GM12878 (cell line): ENCODE results near the gene ZNF800. TPM values are rescaled to one million over a fixed set of nuclear protein-coding genes. Genes with fewer than 3 reads are reported as not detected.
A peak's percentile ranks its signal among the peaks of the same experiment; 100 is the strongest.

ENCODE experiments used
- ATAC-seq: fragments of 200-7000 bp; cut with Tn5 transposase; 3 replicates; pipeline ENCODE4 v1.9.1; 2020; ENCODE audit warnings: mild to moderate bottlenecking, moderate library complexity
- BruUV-seq: library from RNA; stranded (reverse); fragments of 400-500 nt; replicated peaks from 2 replicates; lab custom pipeline; 2021; lab: Mats Ljungman, UMichigan
- CTCF ChIA-PET: fragments of 300-600 bp; sonication (Branson Sonifier 250); formaldehyde crosslinking; extraction: SDS; loops from one replicate; lab custom pipeline; 2021; ENCODE audit warnings: inconsistent platforms; lab: Yijun Ruan, JAX
- POLR2A ChIA-PET: fragments of 350-600 bp; formaldehyde crosslinking; extraction: SDS; loops from one replicate; lab custom pipeline; 2021; ENCODE audit warnings: inconsistent platforms; lab: Charles Lee
- RAD21 ChIA-PET: fragments of 300-600 bp; sonication (Branson Sonifier 250); formaldehyde crosslinking; loops from one replicate; lab custom pipeline; 2023; ENCODE audit warnings: antibody characterized with exemption; ENCODE audit not compliant: unreplicated experiment; lab: Charles Lee
- SMC1A ChIA-PET: fragments of 300-600 bp; sonication (Branson Sonifier 250); formaldehyde crosslinking; loops from one replicate; lab custom pipeline; 2023; ENCODE audit not compliant: unreplicated experiment, uncharacterized antibody; lab: Charles Lee
- DNase-seq: peaks from one replicate; pipeline ENCODE4 v3.0.0-alpha.2; 2011; ENCODE audit warnings: low read depth, low spot score
- FAIRE-seq: peaks from 3 replicates; lab custom pipeline; 2011; peaks lifted over from hg19 to GRCh38; lab: Jason Lieb, UNC
- H2AFZ ChIP-seq: 2 replicates; pipeline ENCODE4 v1.6.0; 2011; ENCODE audit warnings: low read depth, low read length, control low read depth; ENCODE audit not compliant: control insufficient read depth
- H3K27ac ChIP-seq: 2 replicates; pipeline ENCODE4 v1.5.1; 2011; ENCODE audit warnings: control low read depth; ENCODE audit not compliant: control insufficient read depth, insufficient read depth
- H3K27me3 ChIP-seq, 2 experiments: replicated peaks in 1 of 2; 2 replicates each; pipeline versions ENCODE4 v1.6.0 to v1.6.1; 2011; ENCODE audit warnings: low read length in 1 of 2; ENCODE audit not compliant: control insufficient read depth in 2 of 2, insufficient read depth in 2 of 2
- H3K36me3 ChIP-seq, 2 experiments: 2 replicates each; pipeline ENCODE4 v1.5.1; 2011; ENCODE audit warnings: low read length in 1 of 2; ENCODE audit not compliant: control insufficient read depth in 2 of 2, insufficient read depth in 2 of 2
- H3K4me1 ChIP-seq: 2 replicates; pipeline ENCODE4 v1.6.1; 2011; ENCODE audit warnings: mild to moderate bottlenecking, low read length, moderate library complexity, mixed read lengths; ENCODE audit not compliant: control insufficient read depth, insufficient read depth
- H3K4me2 ChIP-seq: 2 replicates; pipeline ENCODE4 v1.6.0; 2011; ENCODE audit warnings: control low read depth; ENCODE audit not compliant: control insufficient read depth, insufficient read depth
- H3K4me3 ChIP-seq: fragments of 200-600 bp; sonication (generic); 2 replicates; pipeline ENCODE4 v1.5.1; 2016
- H3K79me2 ChIP-seq: 2 replicates; pipeline ENCODE4 v1.6.0; 2011; ENCODE audit warnings: low read length; ENCODE audit not compliant: control insufficient read depth, insufficient read depth
- H3K9ac ChIP-seq: 2 replicates; pipeline ENCODE4 v1.8.0; 2011; ENCODE audit warnings: low read length, control low read depth, mixed read lengths; ENCODE audit not compliant: control insufficient read depth, insufficient read depth
- H3K9me3 ChIP-seq: replicated peaks from 3 replicates; pipeline ENCODE4 v1.5.1; 2011; ENCODE audit warnings: mild to moderate bottlenecking, low read length; ENCODE audit not compliant: control insufficient read depth, insufficient read depth
- H4K20me1 ChIP-seq: 2 replicates; pipeline ENCODE4 v1.6.0; 2011; ENCODE audit not compliant: control insufficient read depth, insufficient read depth
- ASH2L ChIP-seq: fragments of 300-600, 200-600 bp; sonication (generic); IDR thresholded peaks from 2 replicates; pipeline ENCODE4 v1.6.1; 2017; ENCODE audit warnings: low read depth, mild to moderate bottlenecking, borderline replicate concordance
- EED ChIP-seq: sonication (generic); IDR thresholded peaks from 2 replicates; pipeline ENCODE4 v1.6.1; 2016; ENCODE audit warnings: antibody characterized with exemption, low read depth
- ETV6 ChIP-seq, 2 experiments: fragments of 450-650 bp in 1 of 2; IDR thresholded peaks in 1 of 2; conservative IDR thresholded peaks in 1 of 2; 2 replicates each; pipeline ENCODE4 v1.6.1; 2014; ENCODE audit warnings: antibody characterized with exemption in 1 of 2, borderline replicate concordance in 1 of 2, low read depth in 1 of 2, mild to moderate bottlenecking in 1 of 2, moderate library complexity in 1 of 2
- HDAC2 ChIP-seq: fragments of 200-600 bp; sonication (generic); IDR thresholded peaks from 2 replicates; pipeline ENCODE4 v1.6.1; 2017
- IKZF1 ChIP-seq: fragments of 450-650 bp; conservative IDR thresholded peaks from 2 replicates; pipeline ENCODE4 v1.6.1; 2017; ENCODE audit warnings: antibody characterized with exemption, mild to moderate bottlenecking
- LARP7 ChIP-seq: fragments of 450-650 bp; IDR thresholded peaks from 2 replicates; pipeline ENCODE4 v1.6.1; 2017; ENCODE audit warnings: mild to moderate bottlenecking
- MEF2B ChIP-seq: fragments of 450-650 bp; IDR thresholded peaks from 2 replicates; pipeline ENCODE4 v1.6.1; 2018; ENCODE audit warnings: mild to moderate bottlenecking, moderate library complexity; ENCODE audit not compliant: partially characterized antibody, poor library complexity, severe bottlenecking
- MTA2 ChIP-seq: fragments of 450-650 bp; IDR thresholded peaks from 2 replicates; pipeline ENCODE4 v1.6.1; 2016; ENCODE audit warnings: low read depth, mild to moderate bottlenecking, moderate library complexity
- MYC ChIP-seq: IDR thresholded peaks from 2 replicates; pipeline ENCODE4 v1.6.1; 2011; ENCODE audit warnings: mild to moderate bottlenecking, low read length, moderate library complexity, inconsistent platforms; ENCODE audit not compliant: insufficient read depth, insufficient replicate concordance, insufficient read length, severe bottlenecking
- SMC3 ChIP-seq: IDR thresholded peaks from 2 replicates; pipeline ENCODE4 v1.6.1; 2011; ENCODE audit warnings: low read length, improper control_type of control experiment, borderline replicate concordance
- SPI1 ChIP-seq: IDR thresholded peaks from 2 replicates; pipeline ENCODE4 v1.6.1; 2011; ENCODE audit warnings: low read depth, mild to moderate bottlenecking, low read length, moderate library complexity, borderline replicate concordance; ENCODE audit not compliant: insufficient read depth
- YY1 ChIP-seq: IDR thresholded peaks from 2 replicates; pipeline ENCODE4 v1.6.1; 2011; ENCODE audit warnings: low read depth, mild to moderate bottlenecking, low read length
- WGBS: methylation state at CpG from one replicate; pipeline ENCODE4 v1.1.6; 2016; ENCODE audit warnings: low lambda C conversion rate; ENCODE audit not compliant: insufficient replicate concordance, insufficient coverage; ENCODE audit errors: missing lambda C conversion rate; 5-methylcytosine and 5-hydroxymethylcytosine counted together
- in situ Hi-C: fragments of 300-500 bp; cut with MboI; formaldehyde crosslinking; loops from 9 replicates; pipeline ENCODE4 v1.14.3; 2018; ENCODE audit warnings: mixed read lengths
- intact Hi-C: fragments of 100-400 bp; cut with micrococcal nuclease; formaldehyde crosslinking; loops from one replicate; pipeline ENCODE4 v1.14.2; 2022; ENCODE audit not compliant: unreplicated experiment
- polyA plus RNA-seq, 11 experiments: library from polyadenylated mRNA; depleted of rRNA in 4 of 11; unstranded in 6 of 11; stranded (reverse) in 5 of 11; fragments of >200 nt; fragmentation: Nextera tagmentation in 4 of 11; fragmentation: Illumina TruSeq in 1 of 11; extraction: Ambion mirVana in 4 of 11; extraction: Trizol in 1 of 11; gene quantifications; 1 replicate in 1 of 11; 2 replicates in 10 of 11; pipeline versions ENCODE4 v1.2.1 to v1.2.3, GENCODE V29; 2011 to 2016; ENCODE audit warnings: inconsistent platforms in 2 of 11, missing spikeins in 2 of 11, low read depth in 1 of 11
- total RNA-seq, 4 experiments: library from RNA; depleted of rRNA in 3 of 4; stranded (reverse); fragments of >200 nt in 3 of 4; fragmentation: Illumina TruSeq in 1 of 4; extraction: Trizol in 1 of 4; gene quantifications; 2 replicates each; pipeline versions ENCODE4 v1.2.1 to v1.2.3, GENCODE V29; 2013 to 2021
- TF ChIP-seq, protein P1 (sequence below): fragments of 450-650 bp; formaldehyde crosslinking; IDR thresholded peaks from 2 replicates; pipeline ENCODE4 v1.4.0; 2020; ENCODE audit warnings: mild to moderate bottlenecking, moderate library complexity
- TF ChIP-seq, protein P2 (sequence below): fragments of 450-650 bp; IDR thresholded peaks from 2 replicates; pipeline ENCODE4 v1.6.1; 2017; ENCODE audit warnings: borderline replicate concordance
- TF ChIP-seq, protein P3 (sequence below): fragments of 450-650 bp; IDR thresholded peaks from 2 replicates; pipeline ENCODE4 v1.6.1; 2016; ENCODE audit warnings: mild to moderate bottlenecking

The ZNF800 gene
- total and polyA plus RNA-seq, 10 of the 15 experiments (the other 5 are each of a cell fraction or from before 2014, with no cell fraction given) = 6.8 to 33.9 (median 23.8) TPM

DNA sequence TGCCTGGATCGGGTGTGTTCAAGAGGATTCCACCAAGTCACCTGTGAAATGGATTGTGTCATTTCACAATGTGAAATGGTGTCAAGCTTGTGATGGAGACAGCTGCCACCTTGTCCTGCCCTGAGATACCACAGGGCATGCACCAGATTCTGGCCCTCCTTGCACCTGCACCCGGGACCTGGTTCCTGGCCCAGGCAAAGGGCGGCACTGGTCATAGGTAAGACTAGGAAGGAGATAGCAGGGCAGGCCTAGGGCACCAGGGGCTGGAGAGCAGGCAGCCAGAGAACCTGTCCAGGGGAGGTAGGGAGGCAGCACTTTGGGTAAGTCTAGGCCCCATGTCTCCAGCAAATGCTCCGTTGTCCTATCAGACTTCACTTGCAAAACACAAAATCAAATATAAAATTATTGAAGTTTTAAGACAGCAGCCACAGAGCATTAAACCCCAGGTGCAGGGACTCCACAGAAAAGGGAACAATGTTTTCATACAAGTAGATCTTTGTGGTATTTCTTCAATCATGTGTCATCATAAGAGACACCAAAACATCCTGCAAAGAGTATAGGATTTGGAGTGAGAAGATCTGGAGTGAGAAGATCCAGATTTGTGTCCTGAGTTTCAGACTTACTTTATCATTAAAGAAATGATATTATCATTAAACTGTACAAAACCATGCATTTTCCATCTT, 22.7 kb upstream of the ZNF800 start (continued):
- TF ChIP-seq, protein P1, sequence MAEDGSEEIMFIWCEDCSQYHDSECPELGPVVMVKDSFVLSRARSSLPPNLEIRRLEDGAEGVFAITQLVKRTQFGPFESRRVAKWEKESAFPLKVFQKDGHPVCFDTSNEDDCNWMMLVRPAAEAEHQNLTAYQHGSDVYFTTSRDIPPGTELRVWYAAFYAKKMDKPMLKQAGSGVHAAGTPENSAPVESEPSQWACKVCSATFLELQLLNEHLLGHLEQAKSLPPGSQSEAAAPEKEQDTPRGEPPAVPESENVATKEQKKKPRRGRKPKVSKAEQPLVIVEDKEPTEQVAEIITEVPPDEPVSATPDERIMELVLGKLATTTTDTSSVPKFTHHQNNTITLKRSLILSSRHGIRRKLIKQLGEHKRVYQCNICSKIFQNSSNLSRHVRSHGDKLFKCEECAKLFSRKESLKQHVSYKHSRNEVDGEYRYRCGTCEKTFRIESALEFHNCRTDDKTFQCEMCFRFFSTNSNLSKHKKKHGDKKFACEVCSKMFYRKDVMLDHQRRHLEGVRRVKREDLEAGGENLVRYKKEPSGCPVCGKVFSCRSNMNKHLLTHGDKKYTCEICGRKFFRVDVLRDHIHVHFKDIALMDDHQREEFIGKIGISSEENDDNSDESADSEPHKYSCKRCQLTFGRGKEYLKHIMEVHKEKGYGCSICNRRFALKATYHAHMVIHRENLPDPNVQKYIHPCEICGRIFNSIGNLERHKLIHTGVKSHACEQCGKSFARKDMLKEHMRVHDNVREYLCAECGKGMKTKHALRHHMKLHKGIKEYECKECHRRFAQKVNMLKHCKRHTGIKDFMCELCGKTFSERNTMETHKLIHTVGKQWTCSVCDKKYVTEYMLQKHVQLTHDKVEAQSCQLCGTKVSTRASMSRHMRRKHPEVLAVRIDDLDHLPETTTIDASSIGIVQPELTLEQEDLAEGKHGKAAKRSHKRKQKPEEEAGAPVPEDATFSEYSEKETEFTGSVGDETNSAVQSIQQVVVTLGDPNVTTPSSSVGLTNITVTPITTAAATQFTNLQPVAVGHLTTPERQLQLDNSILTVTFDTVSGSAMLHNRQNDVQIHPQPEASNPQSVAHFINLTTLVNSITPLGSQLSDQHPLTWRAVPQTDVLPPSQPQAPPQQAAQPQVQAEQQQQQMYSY (CRISPR knock-in tag) = no peak
- TF ChIP-seq ASH2L (no peak), YY1 (no peak), HDAC2 (no peak), LARP7 (no peak), SMC3 (no peak)
- TF ChIP-seq, protein P2, sequence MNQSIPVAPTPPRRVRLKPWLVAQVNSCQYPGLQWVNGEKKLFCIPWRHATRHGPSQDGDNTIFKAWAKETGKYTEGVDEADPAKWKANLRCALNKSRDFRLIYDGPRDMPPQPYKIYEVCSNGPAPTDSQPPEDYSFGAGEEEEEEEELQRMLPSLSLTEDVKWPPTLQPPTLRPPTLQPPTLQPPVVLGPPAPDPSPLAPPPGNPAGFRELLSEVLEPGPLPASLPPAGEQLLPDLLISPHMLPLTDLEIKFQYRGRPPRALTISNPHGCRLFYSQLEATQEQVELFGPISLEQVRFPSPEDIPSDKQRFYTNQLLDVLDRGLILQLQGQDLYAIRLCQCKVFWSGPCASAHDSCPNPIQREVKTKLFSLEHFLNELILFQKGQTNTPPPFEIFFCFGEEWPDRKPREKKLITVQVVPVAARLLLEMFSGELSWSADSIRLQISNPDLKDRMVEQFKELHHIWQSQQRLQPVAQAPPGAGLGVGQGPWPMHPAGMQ = no peak
- TF ChIP-seq, all 136 proteins: peak for 0

DNA sequence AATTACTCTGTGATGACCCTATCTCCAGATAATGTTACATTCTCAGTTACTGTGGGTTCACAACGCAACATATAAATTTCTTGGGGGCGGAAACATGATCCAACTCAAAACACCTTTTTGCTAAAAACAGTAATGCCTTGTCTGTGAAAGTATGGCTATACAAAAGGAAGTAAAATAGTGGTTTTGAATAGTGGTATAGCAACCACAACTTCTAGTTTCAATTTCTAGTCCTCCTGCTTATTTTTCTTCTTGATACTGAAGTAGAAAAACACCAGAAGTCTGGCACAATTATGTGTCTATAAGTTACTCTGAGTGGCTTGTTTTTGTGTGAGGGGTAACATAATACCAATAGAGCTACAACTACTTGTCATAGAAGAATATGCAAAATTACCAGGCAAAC, 21.5 kb upstream of the ZNF800 start:
- H3K4me2 ChIP-seq = peak overlapping the region; percentile 38
- DNase-seq (no peak), ATAC-seq (peak; percentile 74), FAIRE-seq (no peak)
- H3K9ac ChIP-seq = no peak overlapping the region
- H3K4me3 ChIP-seq = no peak overlapping the region
- 29% methylated on average over 2 of the region's 2 CpGs for WGBS
- no peaks in the 10 kb centered on the region for H4K20me1 ChIP-seq
- BruUV-seq = no TSS peak
- intact Hi-C loops (no loop called here), in situ Hi-C loops (no loop called here)
- ChIA-PET RAD21 (no interaction called here), CTCF (interaction anchor here (2.3 kb wide), 1 partner anchor 33 kb away, joined by 5 read pairs; no protein-coding TSS in a partner anchor), SMC1A (interaction anchor here (1.1 kb wide), 1 partner anchor 8 kb away, joined by 5 read pairs; no protein-coding TSS in a partner anchor), POLR2A (no interaction called here)
- H3K79me2 ChIP-seq = no peaks in the 10 kb centered on the region
- no peaks in the 10 kb centered on the region for H3K36me3 ChIP-seq
- H2AFZ ChIP-seq = no peak overlapping the region
- H3K27ac ChIP-seq = no peak overlapping the region
- peaks cover 0 to 1% of the 10 kb centered on the region in 2 experiments; a peak in 1 of 4 replicates for H3K27me3 ChIP-seq
- peaks cover 24% of the 10 kb centered on the region for H3K4me1 ChIP-seq
- H3K9me3 ChIP-seq = no peaks in the 10 kb centered on the region
- TF ChIP-seq YY1 = no peak
- TF ChIP-seq MTA2 = peak; percentile 63; the same call in 1 of the 2 replicates
- peak; percentile 41; the same call in 1 of the 2 replicates for TF ChIP-seq EED
- TF ChIP-seq, protein P3, sequence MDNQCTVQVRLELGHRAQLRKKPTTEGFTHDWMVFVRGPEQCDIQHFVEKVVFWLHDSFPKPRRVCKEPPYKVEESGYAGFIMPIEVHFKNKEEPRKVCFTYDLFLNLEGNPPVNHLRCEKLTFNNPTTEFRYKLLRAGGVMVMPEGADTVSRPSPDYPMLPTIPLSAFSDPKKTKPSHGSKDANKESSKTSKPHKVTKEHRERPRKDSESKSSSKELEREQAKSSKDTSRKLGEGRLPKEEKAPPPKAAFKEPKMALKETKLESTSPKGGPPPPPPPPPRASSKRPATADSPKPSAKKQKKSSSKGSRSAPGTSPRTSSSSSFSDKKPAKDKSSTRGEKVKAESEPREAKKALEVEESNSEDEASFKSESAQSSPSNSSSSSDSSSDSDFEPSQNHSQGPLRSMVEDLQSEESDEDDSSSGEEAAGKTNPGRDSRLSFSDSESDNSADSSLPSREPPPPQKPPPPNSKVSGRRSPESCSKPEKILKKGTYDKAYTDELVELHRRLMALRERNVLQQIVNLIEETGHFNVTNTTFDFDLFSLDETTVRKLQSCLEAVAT = peak; percentile 65; the same call in 1 of the 2 replicates
- peak; percentile 84 for TF ChIP-seq IKZF1
- no peak for TF ChIP-seq SPI1
- no peak for TF ChIP-seq MYC
- TF ChIP-seq MEF2B = peak; percentile 24
- peak in 1 of 2 experiments; percentile 75; a peak in 2 of 4 replicates for TF ChIP-seq ETV6 (conservative IDR thresholded peaks at IDR 0.05 in 1 of 2, IDR thresholded peaks at IDR 0.05 in 1 of 2; ENCODE audit: borderline replicate concordance in 1 of 2, low read depth in 1 of 2)
